ENCODE data around the gene ATP5ME.
A peak's percentile ranks its signal among the peaks of the same experiment; 100 is the strongest.
"Not testable (repeated sequence)": the region's sequence is repeated elsewhere in the genome, so short reads cannot be mapped to it uniquely, and the experiment has no call there.

Gene ATP5ME, protein sequence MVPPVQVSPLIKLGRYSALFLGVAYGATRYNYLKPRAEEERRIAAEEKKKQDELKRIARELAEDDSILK

DNA sequence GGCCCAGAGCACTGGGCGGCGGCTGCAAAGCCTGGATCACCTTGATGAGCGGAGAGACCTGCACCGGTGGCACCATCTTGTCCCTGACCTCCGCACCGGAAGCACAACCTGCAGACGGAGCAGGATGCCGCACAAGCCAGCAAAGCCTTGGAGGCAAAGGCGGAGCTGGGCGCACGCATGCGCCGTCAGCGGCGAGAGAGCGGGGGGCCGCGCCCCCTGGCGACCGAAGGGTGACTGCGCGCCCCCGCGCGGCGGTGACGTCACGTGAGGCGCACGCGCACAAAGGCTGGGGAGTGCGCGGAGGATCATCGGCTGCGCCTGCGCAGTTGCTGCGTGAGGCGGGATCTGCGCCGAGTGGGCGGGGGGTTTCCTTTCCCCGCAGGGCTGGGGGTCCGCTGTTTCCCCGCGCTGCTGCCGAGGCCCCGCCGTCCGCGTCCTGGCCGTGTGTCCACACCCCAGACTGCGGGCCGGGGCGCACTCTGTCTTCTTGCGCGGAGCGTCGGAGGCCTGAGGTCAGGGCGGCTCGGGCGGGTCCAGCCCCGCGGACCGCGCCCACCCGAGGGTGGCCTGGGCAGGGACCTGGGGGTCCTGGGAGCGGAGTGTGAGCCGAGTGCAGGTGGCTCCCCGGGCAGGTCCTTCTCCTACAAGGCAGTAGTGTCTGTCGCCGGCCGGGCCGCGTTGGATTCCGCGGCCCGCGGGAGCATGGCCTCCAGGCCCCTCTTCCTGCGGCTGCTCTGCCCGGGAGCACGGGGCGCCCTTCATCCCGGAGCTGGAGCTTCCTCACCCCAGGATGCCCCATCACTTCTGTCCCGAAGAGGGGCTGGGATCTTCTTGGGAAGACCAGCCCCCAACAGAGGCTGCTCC, at the start of gene ATP5ME, which contains the start of gene MYL5:
Gene ATP5ME (minus strand): TSS at position 105 of the 864 bp plus-strand sequence. CDS start 29 bp downstream, at position 76.
Gene MYL5 (plus strand): TSS at position 371 of the 864 bp plus-strand sequence. CDS start 3,485 bp downstream, outside the sequence.
- DNase-seq: peak; percentile 97

DNA sequence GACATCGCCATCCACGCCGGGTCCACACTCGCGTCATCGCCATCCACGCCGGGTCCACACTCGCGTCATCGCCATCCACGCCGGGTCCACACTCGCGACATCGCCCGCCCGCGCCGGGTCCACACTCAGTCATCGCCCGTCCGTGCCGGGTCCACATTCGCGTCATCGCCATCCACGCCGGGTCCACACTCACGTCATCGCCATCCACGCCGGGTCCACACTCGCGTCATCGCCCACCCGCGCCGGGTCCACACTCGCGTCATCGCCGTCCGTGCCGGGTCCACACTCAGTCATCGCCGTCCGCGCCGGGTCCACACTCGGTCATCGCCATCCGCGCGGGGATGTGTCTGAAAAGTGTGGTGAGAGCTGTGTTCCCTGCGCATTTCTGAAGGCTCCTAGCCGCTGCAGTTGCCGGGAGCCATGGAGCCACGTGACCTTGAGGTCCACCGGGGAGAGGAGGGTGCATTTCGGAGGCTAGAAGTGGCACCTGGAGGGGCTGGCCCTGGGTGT, 48.8 kb upstream of the ATP5ME start:
- no peak for DNase-seq

- DNase-seq: no peak
These were observed 48.2 kb upstream of the ATP5ME start for GRCh38 chr4:722169-722725.

DNA sequence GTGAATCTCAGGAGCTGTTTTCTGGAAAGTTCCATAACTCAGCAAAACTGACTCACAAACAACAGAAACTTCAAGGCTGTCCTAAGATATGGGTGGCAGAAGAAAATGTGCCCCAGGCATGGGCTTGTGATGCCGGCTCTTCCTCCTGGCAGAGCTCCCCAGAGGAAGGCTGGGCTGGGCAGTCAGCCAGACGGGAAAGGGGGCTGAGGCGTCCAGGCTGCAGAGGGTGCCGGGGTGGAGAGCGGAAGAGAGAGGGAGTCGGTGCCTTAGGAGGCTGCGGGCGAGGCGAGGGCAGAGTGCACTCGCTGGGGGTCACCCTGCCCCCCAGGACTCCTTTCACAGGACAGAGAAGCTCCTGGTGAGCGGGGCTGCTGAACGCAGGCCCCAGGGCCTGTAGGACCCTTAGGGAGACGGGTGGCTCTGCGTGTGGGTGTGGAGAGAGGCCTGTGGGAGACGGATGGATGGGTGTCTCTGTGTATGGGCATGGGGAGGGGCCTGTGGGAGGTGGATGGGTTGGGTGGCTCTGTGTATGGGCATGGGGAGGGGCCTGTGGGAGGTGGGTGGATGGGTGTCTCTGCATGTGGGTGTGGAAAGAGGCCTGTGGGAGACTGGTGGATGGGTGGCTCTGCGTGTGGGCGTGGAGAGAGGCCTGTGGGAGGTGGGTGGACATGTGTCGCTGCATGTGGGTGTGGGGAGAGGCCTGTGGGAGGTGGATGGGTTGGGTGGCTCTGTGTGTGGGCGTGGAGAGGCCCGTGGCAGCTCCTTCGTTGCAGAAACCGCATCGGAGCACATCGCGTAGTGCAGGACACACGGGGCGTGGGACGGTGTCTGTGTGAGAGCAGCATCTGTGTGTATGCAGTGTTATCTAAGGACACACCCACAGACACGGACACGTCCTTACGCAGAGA, 47.4 kb upstream of the ATP5ME start:
- no peak for DNase-seq

DNA sequence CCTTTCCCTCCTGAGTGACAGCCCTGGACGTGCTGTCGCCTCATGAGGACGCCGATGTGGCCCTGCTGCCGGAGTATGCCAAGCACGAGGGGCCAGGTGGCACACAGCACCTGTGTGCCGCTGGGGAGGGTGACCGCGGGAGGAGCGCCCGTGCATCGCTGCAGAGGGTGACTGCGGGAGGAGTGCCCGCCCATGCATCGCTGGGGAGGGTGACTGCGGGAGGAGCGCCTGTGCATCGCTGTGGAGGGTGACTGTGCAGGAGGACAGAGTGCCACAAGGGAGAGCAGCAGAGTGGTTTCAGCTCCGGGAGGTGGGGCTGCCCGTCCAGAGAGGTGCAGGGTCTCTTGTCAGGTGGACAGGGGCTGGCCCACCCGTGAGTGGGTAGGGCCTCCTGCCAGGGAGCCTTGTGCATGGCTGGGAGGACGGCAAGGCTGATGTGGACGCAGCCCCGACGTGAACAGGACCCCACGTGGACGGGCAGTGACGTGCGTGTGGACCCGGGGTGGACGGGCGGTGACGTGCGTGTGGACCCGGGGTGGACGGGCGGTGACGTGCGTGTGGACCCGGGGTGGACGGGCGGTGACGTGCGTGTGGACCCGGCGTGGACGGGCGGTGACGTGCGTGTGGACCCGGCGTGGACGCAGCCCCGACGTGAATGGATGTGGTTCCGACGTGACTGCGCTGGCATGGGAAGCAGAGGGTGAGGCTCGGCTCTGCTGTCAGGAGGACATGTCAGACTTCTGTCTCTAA, 46.2 kb upstream of the ATP5ME start:
- DNase-seq: no peak

DNA sequence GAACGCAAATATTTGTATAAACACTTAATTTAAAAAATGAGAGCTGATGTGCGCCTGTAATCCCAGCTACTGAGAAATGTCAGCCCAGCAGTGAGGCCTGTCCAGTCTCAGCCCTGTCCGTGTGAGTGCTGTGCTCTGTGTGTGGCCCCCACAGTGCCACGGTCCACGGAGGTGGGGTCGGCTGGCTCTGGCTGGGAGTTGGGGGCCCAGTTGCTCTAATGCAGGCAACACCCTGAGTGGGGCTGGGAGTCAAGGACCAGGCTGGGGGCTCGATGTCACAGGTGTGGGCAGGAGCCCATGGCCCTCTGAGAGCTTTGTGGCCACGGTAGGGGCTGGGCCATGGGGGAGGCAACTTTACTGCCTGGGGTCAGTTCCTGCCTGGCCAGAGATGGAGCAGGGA, 44.4 kb upstream of the ATP5ME start:
- DNase-seq: no peak

DNA sequence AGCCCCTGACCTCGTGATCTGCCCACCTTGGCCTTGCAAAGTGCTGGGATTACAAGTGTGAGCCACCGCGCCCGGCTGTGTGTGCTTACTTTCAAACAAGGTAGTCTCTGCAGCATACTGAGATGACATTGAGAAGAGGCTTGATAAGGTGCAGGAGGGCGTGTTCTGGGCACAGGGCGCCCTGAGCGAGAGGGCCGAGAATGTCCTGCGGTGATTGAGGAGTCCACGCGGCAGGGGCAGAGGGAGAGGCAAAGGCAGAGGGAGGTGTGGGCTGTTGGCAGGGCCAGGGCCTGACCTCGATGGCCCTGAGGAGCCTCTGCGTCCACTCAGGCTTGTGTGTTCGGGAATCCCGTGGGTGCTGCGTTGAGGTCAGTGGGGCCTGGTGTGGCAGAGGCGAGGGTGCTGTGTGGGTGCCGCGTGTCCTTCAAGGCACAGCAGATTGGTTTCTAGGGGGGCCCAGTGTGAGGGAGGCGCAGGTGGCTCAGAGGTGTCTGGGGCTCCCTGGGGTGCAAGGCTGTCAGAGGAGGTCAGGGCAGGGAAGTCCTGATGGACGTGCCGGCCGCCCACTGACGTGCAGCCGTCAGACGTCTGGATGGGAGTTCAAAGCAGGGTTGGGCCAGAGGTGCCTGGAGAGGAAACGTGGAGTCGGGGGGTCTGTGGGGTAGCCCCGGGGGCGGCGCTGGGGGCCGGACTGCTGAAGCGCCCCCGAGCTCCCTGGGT, 43.7 kb upstream of the ATP5ME start:
- no peak for DNase-seq

DNA sequence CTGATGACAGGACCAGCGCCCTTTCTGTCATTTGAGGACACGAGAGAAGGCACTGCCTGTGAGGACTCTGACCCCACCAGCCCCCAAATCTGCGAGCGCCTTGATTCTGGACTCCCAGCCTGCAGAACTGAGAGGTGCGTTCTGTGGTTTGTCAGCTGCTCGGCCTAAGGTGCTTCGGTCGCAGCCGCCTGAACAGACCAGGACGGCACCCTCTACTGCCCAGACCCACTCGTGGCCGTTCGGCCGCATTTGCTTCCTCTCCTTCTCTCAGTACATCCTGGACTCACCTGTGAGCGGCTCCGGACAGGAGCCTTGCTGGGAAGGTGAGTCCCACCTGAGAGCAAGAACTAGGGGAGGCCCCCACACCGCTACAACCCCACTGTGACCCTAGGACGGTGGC, 40.0 kb upstream of the ATP5ME start:
- no peak for DNase-seq

GRCh38 chr4:712916-713632, 39.0 kb upstream of the ATP5ME start:
- no peak for DNase-seq

GRCh38 chr4:712093-712492, 38.0 kb upstream of the ATP5ME start:
- DNase-seq: no peak

- no peak for DNase-seq
These were observed 36.8 kb upstream of the ATP5ME start for GRCh38 chr4:710916-711315.

DNA sequence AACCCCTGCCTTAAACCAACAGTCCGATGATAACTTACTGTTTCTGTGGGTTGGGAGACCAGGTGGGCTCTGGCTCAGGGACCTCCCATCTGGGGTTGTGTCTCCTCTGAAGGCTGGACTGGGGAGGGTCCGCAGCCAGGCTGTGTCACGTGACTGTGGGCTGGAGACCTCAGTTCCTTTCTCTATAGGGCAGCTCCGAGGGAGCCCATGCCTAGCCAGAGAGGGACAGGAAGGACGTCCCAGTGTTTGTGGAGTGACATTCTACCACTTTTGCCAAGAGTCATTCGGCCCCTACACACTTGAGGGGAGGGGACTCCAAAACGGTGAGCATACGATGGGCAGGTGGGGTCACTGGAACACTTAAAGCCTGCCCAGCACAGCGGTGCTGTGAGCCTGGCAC, 36.0 kb upstream of the ATP5ME start:
- no peak for DNase-seq

DNA sequence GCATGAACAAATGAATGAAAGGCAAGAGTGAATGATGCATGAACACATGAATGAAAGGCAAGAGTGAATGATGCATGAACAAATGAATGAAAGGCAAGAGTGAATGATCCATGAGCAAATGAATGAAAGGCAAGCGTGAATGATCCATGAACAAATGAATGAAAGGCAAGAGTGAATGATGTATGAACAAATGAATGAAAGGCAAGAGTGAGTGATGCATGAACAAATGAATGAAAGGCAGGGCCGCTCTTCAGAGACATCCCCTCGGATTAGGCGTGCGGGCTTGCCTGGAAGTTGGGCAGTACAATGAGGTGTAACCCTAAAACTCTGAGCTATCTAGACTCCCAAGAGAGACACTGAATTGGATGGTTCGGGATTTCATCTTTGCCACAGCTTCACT, 35.3 kb upstream of the ATP5ME start:
- no peak for DNase-seq

DNA sequence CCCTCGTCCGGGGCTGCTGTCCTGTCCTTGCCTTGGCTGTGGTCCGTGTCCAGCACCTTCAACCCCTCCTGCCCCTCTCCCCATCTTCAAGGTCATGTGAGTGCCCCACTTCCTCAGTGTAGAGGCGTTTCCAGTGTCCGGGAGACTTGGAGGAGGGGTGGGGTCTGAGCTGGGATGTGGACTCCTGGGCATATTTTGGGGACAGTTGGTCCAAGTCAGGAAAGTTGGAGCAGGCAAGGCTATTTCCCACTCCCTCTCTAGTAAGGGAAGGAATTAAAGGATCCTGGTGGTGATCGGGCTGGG, 34.5 kb upstream of the ATP5ME start:
- no peak for DNase-seq

- no peak for DNase-seq
These were observed 34.0 kb upstream of the ATP5ME start for GRCh38 chr4:707929-708630.

GRCh38 chr4:706834-707598, 32.9 kb upstream of the ATP5ME start:
- DNase-seq: no peak

- not testable (repeated sequence) for DNase-seq
These were observed 32.1 kb upstream of the ATP5ME start for GRCh38 chr4:706083-706633.

- DNase-seq: peak; percentile 93
These were observed 31.4 kb upstream of the ATP5ME start, which contains the start of gene PCGF3 for GRCh38 chr4:705278-706082. TSS of gene PCGF3 (plus strand) at chr4:705832. CDS start at chr4:733681, 27,849 bp downstream.
